Fibroblast of lung (primary cell): ENCODE results near the gene CDHR2. TPM values are rescaled to one million over a fixed set of nuclear protein-coding genes. Genes with fewer than 3 reads are reported as not detected.

Experiments used
- DNase-seq, 2 donors: peaks; one replicate each; pipeline versions ENCODE4 v3.0.0 to v3.0.0-alpha.2; 2010; ENCODE audit warnings: low read depth in 2 of 2
- H2AFZ ChIP-seq: 2 replicates; pipeline ENCODE4 v1.5.1; 2012; ENCODE audit warnings: low read length, control low read depth, inconsistent platforms
- H3K27ac ChIP-seq: 2 replicates; pipeline ENCODE4 v1.5.1; 2011; ENCODE audit warnings: low read length, control low read depth; ENCODE audit not compliant: insufficient read depth
- H3K27me3 ChIP-seq: 2 replicates; pipeline ENCODE4 v1.5.1; 2011; ENCODE audit warnings: mild to moderate bottlenecking, low read length; ENCODE audit not compliant: control insufficient read depth, insufficient read depth
- H3K36me3 ChIP-seq: 2 replicates; pipeline ENCODE4 v1.5.1; 2011; ENCODE audit warnings: low read length; ENCODE audit not compliant: control insufficient read depth, insufficient read depth
- H3K4me1 ChIP-seq: 2 replicates; pipeline ENCODE4 v1.5.1; 2011; ENCODE audit warnings: low read length; ENCODE audit not compliant: control insufficient read depth, insufficient read depth; ENCODE audit errors: extremely low read depth
- H3K4me2 ChIP-seq: 2 replicates; pipeline ENCODE4 v1.5.1; 2011; ENCODE audit warnings: low read length, control low read depth; ENCODE audit not compliant: insufficient read depth; ENCODE audit errors: extremely low read depth
- H3K4me3 ChIP-seq, 4 experiments: fragments of 200-600 bp in 1 of 4; sonication (generic) in 1 of 4; replicated peaks in 1 of 4; 2 replicates each; pipeline ENCODE4 v1.5.1; 2011 to 2016; ENCODE audit warnings: low read length in 4 of 4, low read depth in 3 of 4, mild to moderate bottlenecking in 3 of 4, control low read depth in 2 of 4, inconsistent platforms in 1 of 4, mixed read lengths in 1 of 4; ENCODE audit not compliant: insufficient read depth in 1 of 4; ENCODE audit errors: control extremely low read depth in 1 of 4
- H3K79me2 ChIP-seq: 2 replicates; pipeline ENCODE4 v1.5.1; 2012; ENCODE audit warnings: mild to moderate bottlenecking, low read length, inconsistent platforms; ENCODE audit not compliant: control insufficient read depth, insufficient read depth
- H3K9ac ChIP-seq: 2 replicates; pipeline ENCODE4 v1.5.1; 2011; ENCODE audit warnings: mild to moderate bottlenecking, low read length, control low read depth; ENCODE audit not compliant: insufficient read depth
- H3K9me3 ChIP-seq: 2 replicates; pipeline ENCODE4 v1.5.1; 2012; ENCODE audit warnings: low read depth, low read length; ENCODE audit not compliant: control insufficient read depth, insufficient read depth
- H4K20me1 ChIP-seq: 2 replicates; pipeline ENCODE4 v1.5.1; 2011; ENCODE audit warnings: low read length; ENCODE audit not compliant: control insufficient read depth, insufficient read depth; ENCODE audit errors: extremely low read depth
- EZH2 ChIP-seq: IDR thresholded peaks from 2 replicates; pipeline ENCODE4 v1.5.1; 2012; ENCODE audit warnings: low read length, control low read depth, mild to moderate bottlenecking; ENCODE audit errors: missing control alignments
- polyA plus RNA-seq, 2 donors: library from polyadenylated mRNA; depleted of rRNA in 1 of 2; stranded (reverse) in 1 of 2; unstranded in 1 of 2; fragments of >200 nt; gene quantifications; 2 replicates each; pipeline ENCODE4 v1.2.1, GENCODE V29; 2011 to 2012; ENCODE audit warnings: missing spikeins in 1 of 2
- total RNA-seq: library from RNA; depleted of rRNA; stranded (reverse); fragments of >200 nt; gene quantifications from 2 replicates; pipeline ENCODE4 v1.2.1, GENCODE V29; 2014
- TF ChIP-seq, protein P1 (sequence below), 2 donors: IDR thresholded peaks in 1 of 2; conservative IDR thresholded peaks in 1 of 2; 1 replicate in 1 of 2; 2 replicates in 1 of 2; pipeline ENCODE4 v1.5.1; 2011 to 2012; ENCODE audit warnings: low read length in 2 of 2, control low read depth in 1 of 2, inconsistent platforms in 1 of 2, low read depth in 1 of 2, mild to moderate bottlenecking in 1 of 2

CDHR2 gene
- total and polyA plus RNA-seq, 2 donors (not counting 1 experiment from before 2014, with no cell fraction given) = under 0.01 TPM; not detected in 1

GRCh38 chr5:176610435-176610773 lies 61.3 kb downstream of the CDHR2 start:
- Histone ChIP-seq H3K4me3 (peak overlapping the region; percentile 21 to 65 (median 44)), H3K9ac (peak overlapping the region; percentile 1), H4K20me1 (no peaks in the 10 kb centered on the region), H3K27ac (no peak overlapping the region), H3K9me3 (no peaks in the 10 kb centered on the region), H3K36me3 (no peaks in the 10 kb centered on the region), H2AFZ (no peak overlapping the region), H3K27me3 (no peaks in the 10 kb centered on the region), H3K79me2 (no peaks in the 10 kb centered on the region), H3K4me2 (peak overlapping the region; percentile 9), H3K4me1 (peaks cover 17% of the 10 kb centered on the region)
- TF ChIP-seq, protein P1, sequence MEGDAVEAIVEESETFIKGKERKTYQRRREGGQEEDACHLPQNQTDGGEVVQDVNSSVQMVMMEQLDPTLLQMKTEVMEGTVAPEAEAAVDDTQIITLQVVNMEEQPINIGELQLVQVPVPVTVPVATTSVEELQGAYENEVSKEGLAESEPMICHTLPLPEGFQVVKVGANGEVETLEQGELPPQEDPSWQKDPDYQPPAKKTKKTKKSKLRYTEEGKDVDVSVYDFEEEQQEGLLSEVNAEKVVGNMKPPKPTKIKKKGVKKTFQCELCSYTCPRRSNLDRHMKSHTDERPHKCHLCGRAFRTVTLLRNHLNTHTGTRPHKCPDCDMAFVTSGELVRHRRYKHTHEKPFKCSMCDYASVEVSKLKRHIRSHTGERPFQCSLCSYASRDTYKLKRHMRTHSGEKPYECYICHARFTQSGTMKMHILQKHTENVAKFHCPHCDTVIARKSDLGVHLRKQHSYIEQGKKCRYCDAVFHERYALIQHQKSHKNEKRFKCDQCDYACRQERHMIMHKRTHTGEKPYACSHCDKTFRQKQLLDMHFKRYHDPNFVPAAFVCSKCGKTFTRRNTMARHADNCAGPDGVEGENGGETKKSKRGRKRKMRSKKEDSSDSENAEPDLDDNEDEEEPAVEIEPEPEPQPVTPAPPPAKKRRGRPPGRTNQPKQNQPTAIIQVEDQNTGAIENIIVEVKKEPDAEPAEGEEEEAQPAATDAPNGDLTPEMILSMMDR (conservative IDR thresholded peaks at IDR 0.05 in 1 of 2, IDR thresholded peaks at IDR 0.05 in 1 of 2; ENCODE audit: low read depth in 1 of 2, low read length in 2 of 2) = no peak
- TF ChIP-seq EZH2 = no peak
- DNase-seq = no peak

DNA sequence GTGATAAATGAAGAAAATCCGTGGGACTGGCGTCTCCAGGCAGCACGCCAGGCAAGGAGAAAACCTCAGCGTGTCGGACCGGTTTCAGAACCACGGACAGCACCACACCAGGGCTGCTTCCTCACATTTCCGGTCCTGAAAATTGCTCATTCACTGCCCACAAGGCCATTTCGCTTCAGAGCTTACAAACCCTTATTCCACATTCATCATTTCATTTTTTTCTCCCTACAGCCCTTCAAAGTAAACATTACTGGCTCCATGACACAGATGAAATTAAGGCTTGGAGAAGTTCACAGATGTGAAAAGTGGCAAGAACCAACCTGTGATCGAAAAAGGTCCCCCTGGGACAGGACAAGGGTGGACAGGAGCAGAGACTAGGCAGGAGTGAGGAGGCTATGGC lies 62.3 kb downstream of the CDHR2 start:
- Histone ChIP-seq H3K9ac (no peak overlapping the region), H3K79me2 (no peaks in the 10 kb centered on the region), H2AFZ (no peak overlapping the region), H3K4me2 (no peak overlapping the region), H3K36me3 (no peaks in the 10 kb centered on the region), H3K4me1 (peaks cover 26% of the 10 kb centered on the region), H4K20me1 (no peaks in the 10 kb centered on the region), H3K27me3 (no peaks in the 10 kb centered on the region), H3K4me3 (no peak overlapping the region), H3K27ac (no peak overlapping the region), H3K9me3 (no peaks in the 10 kb centered on the region)
- TF ChIP-seq, protein P1 (conservative IDR thresholded peaks at IDR 0.05 in 1 of 2, IDR thresholded peaks at IDR 0.05 in 1 of 2; ENCODE audit: low read depth in 1 of 2, low read length in 2 of 2) = no peak
- TF ChIP-seq EZH2 = no peak
- DNase-seq = peak; percentile 83 to 89

- Histone ChIP-seq H2AFZ (no peak overlapping the region), H3K4me1 (peaks cover 30% of the 10 kb centered on the region), H3K9ac (no peak overlapping the region), H3K36me3 (no peaks in the 10 kb centered on the region), H3K79me2 (no peaks in the 10 kb centered on the region), H3K4me2 (no peak overlapping the region), H3K27ac (no peak overlapping the region), H3K27me3 (no peaks in the 10 kb centered on the region), H3K4me3 (no peak overlapping the region), H3K9me3 (no peaks in the 10 kb centered on the region), H4K20me1 (no peaks in the 10 kb centered on the region)
- no peak for DNase-seq
- no peak for TF ChIP-seq EZH2
- TF ChIP-seq, protein P1 (conservative IDR thresholded peaks at IDR 0.05 in 1 of 2, IDR thresholded peaks at IDR 0.05 in 1 of 2; ENCODE audit: low read depth in 1 of 2, low read length in 2 of 2) = no peak
Measured at GRCh38 chr5:176612008-176612407, 62.9 kb downstream of the CDHR2 start.
